Activated CD4-positive, alpha-beta T cell treated with anti-CD3 and anti-CD28 coated beads for 1 hour (primary cell): ENCODE measurements around the gene CRYGB.
"Not testable (repeated sequence)": the region's sequence is repeated elsewhere in the genome, so short reads cannot be mapped to it uniquely, and the experiment has no call there.

Experiments used
- DNase-seq: peaks from one replicate; pipeline ENCODE4 v3.0.0-alpha.2; 2020

CRYGB gene

DNA sequence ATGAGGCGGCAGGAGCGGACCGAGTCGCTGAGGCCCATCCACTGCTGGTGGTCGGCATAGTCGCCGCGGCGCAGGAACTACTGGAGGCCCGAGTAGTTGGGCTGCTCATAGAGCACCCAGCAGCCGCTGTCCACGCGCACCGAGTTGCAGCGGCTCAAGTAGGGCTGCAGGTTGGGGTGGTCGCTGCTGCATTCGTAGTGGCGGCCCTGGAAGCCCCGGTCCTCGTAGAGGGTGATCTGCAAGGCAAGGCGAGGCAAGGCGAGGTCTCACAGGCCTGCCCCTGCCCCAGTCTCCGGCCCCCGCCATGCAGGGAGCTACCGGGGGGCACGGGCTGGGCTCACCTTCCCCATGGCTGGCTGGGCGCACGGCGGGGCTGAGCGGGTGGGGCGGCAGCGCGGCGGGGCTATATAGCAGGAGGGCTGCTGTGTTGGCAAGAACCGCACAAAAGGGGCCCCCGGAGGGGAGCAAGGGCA is 33.6 kb downstream of the CRYGB start:
- not testable (repeated sequence) for DNase-seq

- DNase-seq = no peak
Observed at GRCh38 chr2:208103616-208104015, 42.3 kb downstream of the CRYGB start.

GRCh38 chr2:208101716-208102631 is 44.0 kb downstream of the CRYGB start:
- no peak for DNase-seq

- DNase-seq = no peak
Observed at GRCh38 chr2:208099682-208100470, 46.1 kb downstream of the CRYGB start.

GRCh38 chr2:208098701-208099100 is 47.3 kb downstream of the CRYGB start:
- not testable (repeated sequence) for DNase-seq

DNA sequence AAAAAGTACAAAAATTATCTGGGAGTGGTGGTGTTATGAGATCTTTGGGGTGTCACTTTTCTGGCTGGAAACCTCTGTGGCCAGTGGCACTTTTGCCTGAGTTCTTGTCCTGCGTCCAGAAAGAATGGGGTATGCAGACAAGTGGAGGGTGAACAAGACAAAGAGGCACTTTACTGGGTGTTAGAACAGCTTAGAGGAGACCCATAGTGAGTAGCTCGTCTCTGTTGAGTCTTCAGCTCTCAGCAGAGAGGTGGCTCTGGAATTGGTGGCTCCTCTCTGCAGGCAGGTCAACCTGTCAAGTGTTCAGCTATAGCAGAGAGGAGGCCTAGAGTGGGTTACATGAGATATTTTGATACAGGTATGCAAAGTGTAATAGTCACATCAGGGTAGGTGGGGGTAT is 47.7 kb downstream of the CRYGB start:
- DNase-seq = no peak

GRCh38 chr2:208097801-208098200 is 48.2 kb downstream of the CRYGB start:
- no peak for DNase-seq

GRCh38 chr2:208097313-208097712 is 48.6 kb downstream of the CRYGB start:
- no peak for DNase-seq

- DNase-seq = no peak
Observed at GRCh38 chr2:208096080-208096479, 49.9 kb downstream of the CRYGB start.

DNA sequence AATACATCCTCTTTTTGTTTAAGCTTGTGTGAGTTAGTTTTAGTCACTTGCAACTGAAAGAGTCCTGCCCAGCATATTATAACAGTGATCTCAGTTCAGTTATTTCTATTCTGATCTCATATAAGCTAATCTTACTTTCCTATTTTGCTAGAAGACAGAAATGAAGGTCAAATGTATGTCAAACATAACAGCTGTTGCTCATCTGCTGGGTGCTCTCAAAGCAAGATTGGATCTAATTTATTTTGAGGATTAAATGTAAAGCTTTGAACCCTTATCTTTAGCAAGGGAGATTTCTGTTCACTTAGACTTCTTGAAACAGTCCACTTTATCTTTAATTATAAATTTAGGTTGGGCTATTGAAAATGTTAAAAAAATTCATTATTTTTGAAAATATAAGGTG is 52.8 kb downstream of the CRYGB start:
- DNase-seq = no peak
